Endothelial cell of umbilical vein (primary cell): ENCODE measurements around the gene SYCP2. TPM values are rescaled to one million over a fixed set of nuclear protein-coding genes. Genes with fewer than 3 reads are reported as not detected.

ENCODE experiments used
- BruUV-seq: library from RNA; stranded (reverse); fragments of 400-500 nt; replicated peaks from 2 replicates; lab custom pipeline; 2021; lab: Mats Ljungman, UMichigan
- CTCF ChIA-PET: fragments of 300-600, 350-600 bp; sonication (Branson Sonifier 250); formaldehyde crosslinking; loops from one replicate; lab custom pipeline; 2021; ENCODE audit warnings: antibody characterized with exemption, inconsistent platforms; lab: Charles Lee
- POLR2A ChIA-PET: fragments of 300-600, 350-600 bp; sonication (Branson Sonifier 250); formaldehyde crosslinking; loops from one replicate; lab custom pipeline; 2021; ENCODE audit warnings: antibody characterized with exemption, inconsistent platforms; lab: Charles Lee
- DNase-seq: peaks from one replicate; pipeline ENCODE4 v3.0.0-alpha.2; 2011; ENCODE audit warnings: low read depth, low spot score
- FAIRE-seq: peaks from 2 replicates; lab custom pipeline; 2011; peaks lifted over from hg19 to GRCh38; lab: Jason Lieb, UNC
- H2AFZ ChIP-seq: 2 replicates; pipeline ENCODE4 v1.6.0; 2012; ENCODE audit warnings: low read depth, low read length, control low read depth, inconsistent platforms
- H3K27ac ChIP-seq: 2 replicates; pipeline ENCODE4 v1.5.1; 2011; ENCODE audit warnings: low read depth, mild to moderate bottlenecking, control low read depth, low read length, moderate library complexity; ENCODE audit not compliant: insufficient read depth
- H3K27me3 ChIP-seq, 2 experiments: 2 replicates each; pipeline versions ENCODE4 v1.6.0 to v1.6.1; 2011; ENCODE audit warnings: low read length in 2 of 2, mixed read lengths in 1 of 2; ENCODE audit not compliant: control insufficient read depth in 2 of 2, insufficient read depth in 2 of 2
- H3K36me3 ChIP-seq, 2 experiments: 2 replicates in 1 of 2; 3 replicates in 1 of 2; pipeline ENCODE4 v1.5.1; 2011; ENCODE audit warnings: low read length in 2 of 2, mild to moderate bottlenecking in 1 of 2, moderate library complexity in 1 of 2; ENCODE audit not compliant: control insufficient read depth in 2 of 2, insufficient read depth in 2 of 2; ENCODE audit errors: extremely low read depth in 1 of 2
- H3K4me1 ChIP-seq: 3 replicates; pipeline ENCODE4 v1.5.1; 2011; ENCODE audit warnings: mild to moderate bottlenecking, low read length; ENCODE audit not compliant: control insufficient read depth, insufficient read depth; ENCODE audit errors: extremely low read depth
- H3K4me2 ChIP-seq: 2 replicates; pipeline ENCODE4 v1.6.1; 2011; ENCODE audit warnings: low read length, control low read depth, mixed read lengths; ENCODE audit not compliant: insufficient read depth
- H3K4me3 ChIP-seq, 3 experiments: fragments of 200-600 bp in 1 of 3; sonication (generic), shearing (Covaris generic) in 1 of 3; replicated peaks in 1 of 3; 2 replicates each; pipeline ENCODE4 v1.5.1; 2011 to 2016; ENCODE audit warnings: control low read depth in 3 of 3, low read length in 3 of 3, mild to moderate bottlenecking in 2 of 3, inconsistent platforms in 1 of 3, low read depth in 1 of 3, moderate library complexity in 1 of 3; ENCODE audit not compliant: insufficient read depth in 1 of 3
- H3K79me2 ChIP-seq: 2 replicates; pipeline ENCODE4 v1.6.0; 2012; ENCODE audit warnings: low read length, inconsistent platforms; ENCODE audit not compliant: control insufficient read depth, insufficient read depth
- H3K9ac ChIP-seq: replicated peaks from 2 replicates; pipeline ENCODE3; 2011; ENCODE audit warnings: low read length, control low read depth; ENCODE audit not compliant: insufficient read depth; ENCODE audit errors: extremely low read depth
- H3K9me1 ChIP-seq: replicated peaks from 3 replicates; pipeline ENCODE4 v1.6.0; 2011; ENCODE audit warnings: mild to moderate bottlenecking, low read length; ENCODE audit not compliant: control insufficient read depth, insufficient read depth; ENCODE audit errors: extremely low read depth
- H3K9me3 ChIP-seq: replicated peaks from 2 replicates; pipeline ENCODE4 v1.5.1; 2012; ENCODE audit warnings: low read length, inconsistent platforms; ENCODE audit not compliant: control insufficient read depth, insufficient read depth
- H4K20me1 ChIP-seq: replicated peaks from 2 replicates; pipeline ENCODE3; 2011; ENCODE audit warnings: mild to moderate bottlenecking, low read length; ENCODE audit not compliant: control insufficient read depth, insufficient read depth; ENCODE audit errors: extremely low read depth
- CTCF ChIP-seq, 2 donors: IDR thresholded peaks; 1 replicate in 1 of 2; 2 replicates in 1 of 2; pipeline ENCODE4 v1.5.1; 2011; ENCODE audit warnings: low read length in 2 of 2, mild to moderate bottlenecking in 2 of 2, moderate library complexity in 2 of 2, control low read depth in 1 of 2, inconsistent platforms in 1 of 2, low read depth in 1 of 2; ENCODE audit not compliant: insufficient read depth in 1 of 2; ENCODE audit errors: extremely low read depth in 1 of 2
- EZH2 ChIP-seq: IDR thresholded peaks from 2 replicates; pipeline ENCODE4 v1.6.1; 2012; ENCODE audit warnings: borderline replicate concordance, low read depth, mild to moderate bottlenecking, moderate library complexity, low read length, inconsistent platforms; ENCODE audit not compliant: severe bottlenecking
- FOS ChIP-seq: IDR thresholded peaks from 2 replicates; pipeline ENCODE4 v1.6.1; 2011; ENCODE audit warnings: mild to moderate bottlenecking, low read length, moderate library complexity, borderline replicate concordance; ENCODE audit not compliant: insufficient read depth
- GATA2 ChIP-seq: IDR thresholded peaks from 2 replicates; pipeline ENCODE4 v1.7.0; 2011; ENCODE audit warnings: low read depth, mild to moderate bottlenecking, moderate library complexity, mixed read lengths, low read length; ENCODE audit not compliant: insufficient read length, insufficient read depth
- JUN ChIP-seq: IDR thresholded peaks from 2 replicates; pipeline ENCODE4 v1.6.1; 2011; ENCODE audit warnings: borderline replicate concordance, low read depth; ENCODE audit not compliant: insufficient read length, insufficient read depth
- MAX ChIP-seq: IDR thresholded peaks from 2 replicates; pipeline ENCODE4 v1.6.1; 2011; ENCODE audit not compliant: insufficient read depth, insufficient read length
- MYC ChIP-seq: IDR thresholded peaks from one replicate; pipeline ENCODE4 v1.6.1; 2011; ENCODE audit warnings: mild to moderate bottlenecking, low read depth, low read length
- POLR2A ChIP-seq: IDR thresholded peaks from 2 replicates; pipeline ENCODE4 v1.6.1; 2012; ENCODE audit warnings: low read depth, mild to moderate bottlenecking, control low read depth, low read length
- POLR2AphosphoS5 ChIP-seq: IDR thresholded peaks from 2 replicates; pipeline ENCODE4 v1.6.1; 2012; ENCODE audit warnings: low read depth, mild to moderate bottlenecking, control low read depth, low read length, moderate library complexity; ENCODE audit not compliant: insufficient read depth
- dilution Hi-C: fragments of 300-500 bp; cut with MboI; formaldehyde crosslinking; loops from one replicate; pipeline ENCODE4 v1.15.0; 2019; ENCODE audit warnings: low sequenced_read_pairs; ENCODE audit not compliant: extremely low pct_ligation_motif_present
- intact Hi-C: fragments of 100-400 bp; cut with micrococcal nuclease; formaldehyde crosslinking; loops from one replicate; pipeline ENCODE4 v1.10.0; 2022
- polyA plus RNA-seq, 4 experiments: library from polyadenylated mRNA; depleted of rRNA in 3 of 4; stranded (reverse) in 3 of 4; unstranded in 1 of 4; fragments of >200 nt; gene quantifications; 2 replicates each; pipeline versions ENCODE4 v1.2.1 to v1.2.3, GENCODE V29; 2011 to 2012; ENCODE audit warnings: missing spikeins in 1 of 4
- total RNA-seq: library from RNA; stranded (reverse); gene quantifications from 2 replicates; pipeline ENCODE4 v1.2.3, GENCODE V29; 2021

The SYCP2 gene
- total and polyA plus RNA-seq, 2 donors (not counting 3 experiments of a cell fraction or from before 2014, with no cell fraction given): 0.07 to 0.35 TPM

GRCh38 chr20:59925359-59925758, 8.1 kb downstream of the SYCP2 start:
- H3K4me2 ChIP-seq: no peak overlapping the region
- no peak overlapping the region for H3K4me3 ChIP-seq
- CTCF ChIA-PET: interaction anchor here (0.8 to 1.8 kb wide), 2 partner anchors 15 to 30 kb away, joined by 3 to 4 read pairs; partner anchors contain the start of genes FAM217B and PPP1R3D
- H3K27ac ChIP-seq: no peak overlapping the region
- no peaks in the 10 kb centered on the region for H3K9me1 ChIP-seq
- no peaks in the 10 kb centered on the region for H3K79me2 ChIP-seq
- no peaks in the 10 kb centered on the region for H3K36me3 ChIP-seq
- intact Hi-C loops (no loop called here), dilution Hi-C loops (no loop called here)
- H3K9me3 ChIP-seq: no peaks in the 10 kb centered on the region
- no peak for FAIRE-seq
- DNase-seq: no peak
- H3K4me1 ChIP-seq: no peaks in the 10 kb centered on the region
- H2AFZ ChIP-seq: no peak overlapping the region
- BruUV-seq: no TSS peak
- no peak overlapping the region for H3K9ac ChIP-seq
- peaks cover 3 to 19% of the 10 kb centered on the region in 2 experiments for H3K27me3 ChIP-seq
- no peaks in the 10 kb centered on the region for H4K20me1 ChIP-seq
- POLR2A ChIA-PET: no interaction called here
- TF ChIP-seq POLR2A: no peak
- no peak for TF ChIP-seq EZH2
- TF ChIP-seq MYC: no peak
- no peak for TF ChIP-seq MAX
- TF ChIP-seq CTCF (IDR thresholded peaks at IDR 0.05; ENCODE audit: extremely low read depth in 1 of 2, insufficient read depth in 1 of 2, low read depth in 1 of 2, low read length in 2 of 2): no peak
- no peak for TF ChIP-seq GATA2
- TF ChIP-seq POLR2AphosphoS5: no peak
- TF ChIP-seq JUN: no peak
- TF ChIP-seq FOS: no peak
